Colonic mucosa (tissue), 4 donors: ENCODE results near the gene NRAP. TPM values are rescaled to one million over a fixed set of nuclear protein-coding genes. Genes with fewer than 3 reads are reported as not detected.

Source experiments
- DNase-seq: peaks from one replicate; pipeline ENCODE4 v3.0.0-alpha.2; 2020
- H3K27ac ChIP-seq: fragments of 200-600 bp; one replicate; pipeline ENCODE4 v1.8.0; 2021
- H3K27me3 ChIP-seq: fragments of 200-600 bp; one replicate; pipeline ENCODE4 v1.8.0; 2021
- H3K36me3 ChIP-seq: fragments of 200-600 bp; one replicate; pipeline ENCODE4 v1.8.0; 2021
- H3K4me1 ChIP-seq: fragments of 200-600 bp; one replicate; pipeline ENCODE4 v1.8.0; 2021; ENCODE audit warnings: mild to moderate bottlenecking
- H3K4me3 ChIP-seq: fragments of 200-600 bp; one replicate; pipeline ENCODE4 v1.8.0; 2021
- H3K9ac ChIP-seq, 2 donors: one replicate each; pipeline ENCODE4 v1.7.0; 2013; ENCODE audit warnings: control low read depth in 2 of 2, low read depth in 2 of 2, low read length in 2 of 2
- H3K9me3 ChIP-seq: fragments of 200-600 bp; one replicate; pipeline ENCODE4 v1.8.0; 2021
- CTCF ChIP-seq: fragments of 200-600 bp; IDR thresholded peaks from one replicate; pipeline ENCODE4 v1.8.0; 2022; ENCODE audit warnings: antibody characterized with exemption, mild to moderate bottlenecking
- intact Hi-C: fragments of 100-400 bp; cut with DNase I; formaldehyde crosslinking; loops from one replicate; pipeline ENCODE4 v1.14.1; 2022
- total RNA-seq, 2 donors: library from RNA; stranded (reverse); fragmentation: NEBNext Ultra II Directional in 1 of 2; extraction: Animal tissue kit (Norgen Biotek cat#: 25700) in 1 of 2; gene quantifications; one replicate each; pipeline ENCODE4 v1.2.1, GENCODE V29; 2021
- donor health status: healthy.
- donor health status: DM: no; HTN: no; CAD: no.
- donor health status: DM: no; HTN: no; CAD: no.

NRAP gene
- total RNA-seq, 2 donors from 2014 or later: 1.1 to 1.3 TPM

GRCh38 chr10:113605268-113605978 is 58.4 kb downstream of the NRAP start:
- H3K9me3 ChIP-seq: no peaks in the 10 kb centered on the region
- H3K36me3 ChIP-seq: no peaks in the 10 kb centered on the region
- no peak for TF ChIP-seq CTCF

GRCh38 chr10:113604572-113604971 is 59.3 kb downstream of the NRAP start:
- no peak overlapping the region for H3K4me3 ChIP-seq
- intact Hi-C loops: no loop called here
- H3K36me3 ChIP-seq: no peaks in the 10 kb centered on the region
- no peak for DNase-seq
- H3K9ac ChIP-seq: no peak overlapping the region
- H3K27ac ChIP-seq: no peak overlapping the region
- no peaks in the 10 kb centered on the region for H3K9me3 ChIP-seq
- no peaks in the 10 kb centered on the region for H3K27me3 ChIP-seq
- TF ChIP-seq CTCF: no peak
- no peaks in the 10 kb centered on the region for H3K4me1 ChIP-seq

More at GRCh38 chr10:113605268-113605978, 58.4 kb downstream of the NRAP start:
- H3K4me1 ChIP-seq: no peaks in the 10 kb centered on the region
- intact Hi-C loops: no loop called here
- H3K27me3 ChIP-seq: no peaks in the 10 kb centered on the region
- H3K27ac ChIP-seq: no peak overlapping the region
- DNase-seq: no peak
- H3K9ac ChIP-seq: no peak overlapping the region
- no peak overlapping the region for H3K4me3 ChIP-seq

GRCh38 chr10:113603057-113603777 is 60.6 kb downstream of the NRAP start:
- DNase-seq: no peak
- Histone ChIP-seq H3K4me1 (no peaks in the 10 kb centered on the region), H3K4me3 (no peak overlapping the region), H3K27me3 (no peaks in the 10 kb centered on the region), H3K9me3 (no peaks in the 10 kb centered on the region), H3K27ac (no peak overlapping the region), H3K9ac (no peak overlapping the region), H3K36me3 (no peaks in the 10 kb centered on the region)
- TF ChIP-seq CTCF: no peak
- intact Hi-C loops: no loop called here

DNA sequence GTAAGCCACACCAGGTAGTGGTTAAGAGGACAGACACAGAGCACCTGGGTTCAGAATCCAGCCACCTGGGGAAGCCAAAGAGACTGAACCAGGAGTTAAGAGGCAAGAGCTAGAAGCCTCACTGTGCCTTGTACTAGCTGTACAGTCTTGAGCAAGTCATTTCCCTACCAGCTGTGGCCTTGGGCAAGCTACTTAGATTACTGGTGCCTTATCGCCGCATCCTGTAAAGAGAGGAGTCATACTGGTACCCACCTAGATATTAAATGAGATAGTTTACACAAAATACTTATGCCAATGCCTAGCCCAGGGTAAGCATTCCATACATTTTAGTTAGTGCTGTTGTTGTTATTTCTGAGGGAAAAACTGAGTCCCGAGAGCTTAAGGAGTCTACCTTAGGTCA is 63.3 kb downstream of the NRAP start:
- TF ChIP-seq CTCF: no peak
- Histone ChIP-seq H3K9ac (no peak overlapping the region), H3K36me3 (no peaks in the 10 kb centered on the region), H3K27ac (no peak overlapping the region), H3K27me3 (no peaks in the 10 kb centered on the region), H3K4me3 (no peak overlapping the region), H3K4me1 (no peaks in the 10 kb centered on the region), H3K9me3 (no peaks in the 10 kb centered on the region)
- DNase-seq: no peak
- intact Hi-C loops: no loop called here

- H3K9ac ChIP-seq: no peak overlapping the region
- intact Hi-C loops: no loop called here
- TF ChIP-seq CTCF: no peak
Measured at GRCh38 chr10:113594652-113595051, 69.2 kb downstream of the NRAP start.

More at GRCh38 chr10:113594652-113595051, 69.2 kb downstream of the NRAP start:
- H3K36me3 ChIP-seq: no peaks in the 10 kb centered on the region
- H3K4me3 ChIP-seq: no peak overlapping the region
- no peak overlapping the region for H3K27ac ChIP-seq
- no peaks in the 10 kb centered on the region for H3K27me3 ChIP-seq
- no peaks in the 10 kb centered on the region for H3K4me1 ChIP-seq
- no peak for DNase-seq
- H3K9me3 ChIP-seq: no peaks in the 10 kb centered on the region
